CD4-positive, CD25-positive, alpha-beta regulatory T cell (primary cell): ENCODE measurements around the gene POM121L12. TPM values are rescaled to one million over a fixed set of nuclear protein-coding genes. Genes with fewer than 3 reads are reported as not detected.

Experiments
- ATAC-seq, 2 donors: fragments of 150-1000 bp; cut with Tn5 transposase; one replicate each; pipeline ENCODE4 v1.10.0; 2021; ENCODE audit warnings: low read depth in 2 of 2, moderate number of reproducible peaks in 2 of 2, moderate library complexity in 1 of 2
- DNase-seq, 3 donors: peaks; one replicate each; pipeline versions ENCODE4 v3.0.0 to v3.0.0-alpha.2; 2012 to 2022; ENCODE audit warnings: mixed read lengths in 1 of 3
- H3K27ac ChIP-seq: one replicate; pipeline ENCODE4 v1.7.0; 2013; ENCODE audit warnings: mild to moderate bottlenecking, low read length; ENCODE audit not compliant: insufficient read depth, poor library complexity, severe bottlenecking
- H3K27me3 ChIP-seq: one replicate; pipeline ENCODE4 v1.7.0; 2013; ENCODE audit warnings: low read length; ENCODE audit not compliant: control insufficient read depth, insufficient read depth
- H3K36me3 ChIP-seq: one replicate; pipeline ENCODE4 v1.7.0; 2013; ENCODE audit warnings: mild to moderate bottlenecking, low read length, moderate library complexity; ENCODE audit not compliant: control insufficient read depth, insufficient read depth
- H3K4me1 ChIP-seq: 2 replicates; pipeline ENCODE4 v1.7.0; 2013; ENCODE audit warnings: mild to moderate bottlenecking, low read length; ENCODE audit not compliant: insufficient read depth, control insufficient read depth, poor library complexity, severe bottlenecking
- H3K4me3 ChIP-seq: one replicate; pipeline ENCODE4 v1.7.0; 2013; ENCODE audit warnings: low read depth, mild to moderate bottlenecking, low read length, moderate library complexity
- H3K9me3 ChIP-seq, 2 experiments: 1 replicate in 1 of 2; 2 replicates in 1 of 2; pipeline ENCODE4 v1.7.0; 2013; ENCODE audit warnings: low read length in 2 of 2, mild to moderate bottlenecking in 1 of 2, moderate library complexity in 1 of 2; ENCODE audit not compliant: control insufficient read depth in 2 of 2
- H3K27ac Mint-ChIP-seq, 3 donors: one replicate each; pipeline ENCODE4 v1.8.0; 2020 to 2022; ENCODE audit warnings: mild to moderate bottlenecking in 3 of 3, mixed read lengths in 3 of 3, moderate library complexity in 2 of 3
- H3K27me3 Mint-ChIP-seq: one replicate; pipeline ENCODE4 v1.8.0; 2022; ENCODE audit warnings: mild to moderate bottlenecking, mixed read lengths
- H3K36me3 Mint-ChIP-seq: one replicate; pipeline ENCODE4 v1.8.0; 2020; ENCODE audit warnings: mixed read lengths
- H3K4me1 Mint-ChIP-seq, 4 donors: one replicate each; pipeline ENCODE4 v1.8.0; 2020 to 2022; ENCODE audit warnings: mixed read lengths in 4 of 4, mild to moderate bottlenecking in 1 of 4
- H3K4me3 Mint-ChIP-seq, 4 donors: one replicate each; pipeline ENCODE4 v1.8.0; 2020 to 2022; ENCODE audit warnings: mild to moderate bottlenecking in 4 of 4, mixed read lengths in 4 of 4, moderate library complexity in 3 of 4
- H3K9me3 Mint-ChIP-seq, 7 donors: one replicate each; pipeline ENCODE4 v1.8.0; 2020 to 2022; ENCODE audit warnings: mixed read lengths in 7 of 7, mild to moderate bottlenecking in 3 of 7, moderate library complexity in 2 of 7
- polyA plus RNA-seq, 4 donors: library from polyadenylated mRNA; unstranded; fragments of 300-500 nt; fragmentation: Illumina TruSeq; gene quantifications; one replicate each; pipeline ENCODE4 v1.2.3, GENCODE V29; 2021
- total RNA-seq: library from RNA; stranded (reverse); gene quantifications from one replicate; pipeline ENCODE4 v1.2.3, GENCODE V29; 2022

The POM121L12 gene
- total and polyA plus RNA-seq, 5 donors from 2014 or later = not detected

- no peaks in the 10 kb centered on the region for H3K36me3 Mint-ChIP-seq
- ATAC-seq (no peak), DNase-seq (no peak)
- H3K27ac Mint-ChIP-seq = no peak overlapping the region
- no peaks in the 10 kb centered on the region for H3K36me3 ChIP-seq
- H3K27ac ChIP-seq = no peak overlapping the region
- peaks cover 0 to 37% (median 11%) of the 10 kb centered on the region in 7 donors for H3K9me3 Mint-ChIP-seq
- H3K27me3 Mint-ChIP-seq = no peaks in the 10 kb centered on the region
- peaks cover 8 to 14% of the 10 kb centered on the region in 2 experiments for H3K9me3 ChIP-seq
- H3K4me1 ChIP-seq = no peaks in the 10 kb centered on the region
- H3K27me3 ChIP-seq = no peaks in the 10 kb centered on the region
- H3K4me3 Mint-ChIP-seq = no peak overlapping the region
- H3K4me3 ChIP-seq = no peak overlapping the region
- H3K4me1 Mint-ChIP-seq = no peaks in the 10 kb centered on the region
Measured at GRCh38 chr7:53013925-53014324, 21.5 kb upstream of the POM121L12 start.

- Mint-ChIP-seq H3K9me3 (peaks cover 0 to 31% (median 10%) of the 10 kb centered on the region in 7 donors), H3K27ac (no peak overlapping the region), H3K4me3 (no peak overlapping the region), H3K36me3 (no peaks in the 10 kb centered on the region), H3K4me1 (no peaks in the 10 kb centered on the region), H3K27me3 (no peaks in the 10 kb centered on the region)
- H3K9me3 ChIP-seq = peaks cover 8 to 14% of the 10 kb centered on the region in 2 experiments
- no peaks in the 10 kb centered on the region for H3K27me3 ChIP-seq
- H3K4me1 ChIP-seq = no peaks in the 10 kb centered on the region
- H3K36me3 ChIP-seq = no peaks in the 10 kb centered on the region
- H3K27ac ChIP-seq = no peak overlapping the region
- H3K4me3 ChIP-seq = no peak overlapping the region
- no peak for ATAC-seq
- no peak for DNase-seq
Measured at GRCh38 chr7:53015463-53015862, 20.0 kb upstream of the POM121L12 start.

- Mint-ChIP-seq H3K27me3 (no peaks in the 10 kb centered on the region), H3K4me3 (no peak overlapping the region)
Measured at GRCh38 chr7:53022893-53023292, 12.5 kb upstream of the POM121L12 start.

GRCh38 chr7:53048638-53049037, 13.2 kb downstream of the POM121L12 start:
- H3K4me3 ChIP-seq = no peak overlapping the region
- Mint-ChIP-seq H3K4me1 (no peaks in the 10 kb centered on the region), H3K4me3 (no peak overlapping the region), H3K36me3 (no peaks in the 10 kb centered on the region), H3K27me3 (no peaks in the 10 kb centered on the region), H3K9me3 (peaks cover 0 to 32% (median 6%) of the 10 kb centered on the region in 7 donors), H3K27ac (no peak overlapping the region)
- H3K27ac ChIP-seq = no peak overlapping the region
- no peaks in the 10 kb centered on the region for H3K27me3 ChIP-seq
- no peak for ATAC-seq
- H3K9me3 ChIP-seq = peaks cover 2 to 5% of the 10 kb centered on the region in 2 experiments
- DNase-seq = no peak
- H3K36me3 ChIP-seq = no peaks in the 10 kb centered on the region
- no peaks in the 10 kb centered on the region for H3K4me1 ChIP-seq

More at GRCh38 chr7:53022893-53023292, 12.5 kb upstream of the POM121L12 start:
- H3K36me3 Mint-ChIP-seq = no peaks in the 10 kb centered on the region
- peaks cover 0 to 19% (median 6%) of the 10 kb centered on the region in 7 donors for H3K9me3 Mint-ChIP-seq
- H3K36me3 ChIP-seq = no peaks in the 10 kb centered on the region
- no peaks in the 10 kb centered on the region for H3K27me3 ChIP-seq
- H3K4me1 Mint-ChIP-seq = no peaks in the 10 kb centered on the region
- no peak overlapping the region for H3K27ac Mint-ChIP-seq
- DNase-seq = no peak
- H3K9me3 ChIP-seq = peaks cover 0 to 3% of the 10 kb centered on the region in 2 experiments
- no peaks in the 10 kb centered on the region for H3K4me1 ChIP-seq
- no peak for ATAC-seq
- H3K4me3 ChIP-seq = no peak overlapping the region
- no peak overlapping the region for H3K27ac ChIP-seq

DNA sequence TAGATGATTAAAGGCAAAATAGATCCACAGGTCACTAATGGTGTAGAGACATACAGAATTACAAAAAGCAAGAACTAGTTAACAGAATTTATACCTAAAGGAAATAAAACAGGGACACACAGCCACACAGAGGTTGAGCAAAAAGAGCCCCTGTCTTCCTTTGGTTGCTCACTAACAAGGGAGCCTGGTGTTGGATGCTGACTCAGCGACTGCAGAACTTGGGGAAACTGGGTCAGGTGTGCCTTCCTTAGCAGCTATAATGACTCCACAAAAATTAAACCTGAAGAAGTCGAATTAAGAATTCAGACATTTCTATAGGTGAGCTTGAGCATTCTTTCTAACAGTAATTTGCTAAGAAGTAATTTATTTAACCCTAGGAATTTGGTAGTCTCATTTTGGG, 15.0 kb downstream of the POM121L12 start:
- peaks cover 0 to 5% of the 10 kb centered on the region in 2 experiments for H3K9me3 ChIP-seq
- H3K27ac Mint-ChIP-seq = no peak overlapping the region
- DNase-seq (no peak), ATAC-seq (no peak)
- H3K4me1 ChIP-seq = no peaks in the 10 kb centered on the region
- H3K4me3 ChIP-seq = no peak overlapping the region
- H3K27me3 ChIP-seq = no peaks in the 10 kb centered on the region
- H3K36me3 Mint-ChIP-seq = no peaks in the 10 kb centered on the region
- peaks cover 0 to 24% (median 6%) of the 10 kb centered on the region in 7 donors for H3K9me3 Mint-ChIP-seq
- H3K27ac ChIP-seq = no peak overlapping the region
- no peaks in the 10 kb centered on the region for H3K4me1 Mint-ChIP-seq
- no peak overlapping the region for H3K4me3 Mint-ChIP-seq
- H3K27me3 Mint-ChIP-seq = no peaks in the 10 kb centered on the region
- no peaks in the 10 kb centered on the region for H3K36me3 ChIP-seq

DNA sequence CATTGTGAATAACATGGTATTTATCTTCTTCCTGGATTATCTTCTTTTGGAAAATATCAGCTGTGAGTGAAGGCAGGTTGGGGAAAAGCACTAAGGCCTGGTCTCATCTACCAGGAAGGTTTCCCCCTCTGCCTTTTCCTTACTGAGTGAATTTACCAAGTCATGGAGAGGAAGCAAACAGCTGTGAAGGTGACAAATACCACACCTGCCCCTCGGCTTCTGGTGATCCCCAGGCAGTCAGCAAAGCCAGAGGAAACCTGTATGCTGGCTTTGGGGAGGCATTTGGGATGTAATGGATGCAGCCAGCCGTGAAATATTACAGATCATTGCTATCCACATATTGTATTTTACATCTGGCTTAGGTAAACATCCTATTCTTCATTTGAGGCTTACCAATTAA, 24.2 kb downstream of the POM121L12 start:
- no peak for DNase-seq
- H3K36me3 Mint-ChIP-seq = no peaks in the 10 kb centered on the region
- Histone ChIP-seq H3K27ac (no peak overlapping the region), H3K36me3 (no peaks in the 10 kb centered on the region), H3K4me3 (no peak overlapping the region), H3K27me3 (no peaks in the 10 kb centered on the region), H3K4me1 (no peaks in the 10 kb centered on the region), H3K9me3 (peaks cover 0 to 6% of the 10 kb centered on the region in 2 experiments)
- no peak overlapping the region for H3K27ac Mint-ChIP-seq
- H3K4me3 Mint-ChIP-seq = no peak overlapping the region
- no peak for ATAC-seq
- no peaks in the 10 kb centered on the region for H3K4me1 Mint-ChIP-seq
- peaks cover 3 to 37% (median 12%) of the 10 kb centered on the region in 7 donors for H3K9me3 Mint-ChIP-seq
- no peaks in the 10 kb centered on the region for H3K27me3 Mint-ChIP-seq

- no peaks in the 10 kb centered on the region for H3K36me3 Mint-ChIP-seq
- Histone ChIP-seq H3K4me3 (no peak overlapping the region), H3K27ac (no peak overlapping the region), H3K36me3 (no peaks in the 10 kb centered on the region), H3K9me3 (peaks cover 0 to 6% of the 10 kb centered on the region in 2 experiments), H3K4me1 (no peaks in the 10 kb centered on the region), H3K27me3 (no peaks in the 10 kb centered on the region)
- H3K27me3 Mint-ChIP-seq = no peaks in the 10 kb centered on the region
- DNase-seq (no peak), ATAC-seq (no peak)
- H3K4me3 Mint-ChIP-seq = no peak overlapping the region
- peaks cover 3 to 37% (median 12%) of the 10 kb centered on the region in 7 donors for H3K9me3 Mint-ChIP-seq
- H3K4me1 Mint-ChIP-seq = no peaks in the 10 kb centered on the region
- peak overlapping the region in 1 of 3 donors; percentile 39 for H3K27ac Mint-ChIP-seq
Measured at GRCh38 chr7:53060066-53060465, 24.6 kb downstream of the POM121L12 start.

DNA sequence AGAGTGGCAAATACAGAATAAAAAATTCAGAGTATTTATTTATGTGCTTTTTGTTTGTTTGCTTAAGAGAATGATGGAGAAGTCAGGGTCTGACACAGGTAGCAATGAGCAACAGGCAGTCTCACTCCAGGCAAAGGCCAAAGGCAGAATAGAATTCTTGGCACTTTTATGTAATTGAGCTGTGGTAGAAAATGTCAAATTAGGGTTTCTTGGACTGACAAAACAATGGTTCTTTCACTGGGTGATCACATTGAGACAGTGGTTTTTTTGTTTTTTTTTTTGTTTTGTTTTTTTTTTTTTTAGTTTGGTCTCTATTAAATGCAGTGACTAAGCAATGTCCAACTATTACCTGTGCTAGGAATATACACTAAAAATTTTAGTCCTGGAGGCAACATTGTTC, 27.4 kb downstream of the POM121L12 start:
- H3K9me3 ChIP-seq = peaks cover 0 to 5% of the 10 kb centered on the region in 2 experiments
- H3K4me3 ChIP-seq = no peak overlapping the region
- H3K36me3 ChIP-seq = no peaks in the 10 kb centered on the region
- H3K9me3 Mint-ChIP-seq = peaks cover 3 to 51% (median 13%) of the 10 kb centered on the region in 7 donors
- no peaks in the 10 kb centered on the region for H3K4me1 ChIP-seq
- no peaks in the 10 kb centered on the region for H3K36me3 Mint-ChIP-seq
- H3K4me1 Mint-ChIP-seq = no peaks in the 10 kb centered on the region
- no peak overlapping the region for H3K4me3 Mint-ChIP-seq
- H3K27ac Mint-ChIP-seq = no peak overlapping the region
- H3K27me3 ChIP-seq = no peaks in the 10 kb centered on the region
- no peak for DNase-seq
- no peak for ATAC-seq
- no peaks in the 10 kb centered on the region for H3K27me3 Mint-ChIP-seq
- no peak overlapping the region for H3K27ac ChIP-seq
